Measurements from ENCODE around the gene TF.
A peak's percentile ranks its signal among the peaks of the same experiment; 100 is the strongest.
"Not testable (repeated sequence)": the region's sequence is repeated elsewhere in the genome, so short reads cannot be mapped to it uniquely, and the experiment has no call there.

Gene TF

DNA sequence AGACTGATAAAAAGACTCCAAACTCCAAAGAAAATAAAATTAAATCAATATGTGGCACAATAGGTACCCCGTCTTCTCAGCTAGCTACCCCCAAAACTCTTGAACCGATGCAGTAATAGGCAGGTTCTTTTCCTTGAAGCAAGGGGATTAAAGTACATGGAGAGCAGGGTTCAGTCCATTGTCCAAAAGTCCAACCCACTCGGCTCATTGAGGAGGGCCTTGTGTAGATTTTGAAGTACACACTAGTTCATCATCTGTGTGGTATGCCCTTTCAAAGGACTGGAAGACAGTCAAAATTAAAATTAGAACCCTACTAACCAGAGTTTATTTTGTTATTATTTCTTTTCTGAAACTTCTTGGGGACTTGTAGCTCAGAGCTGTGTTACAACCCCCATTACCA is 23.3 kb downstream of the TF start:
- no peak for DNase-seq

DNA sequence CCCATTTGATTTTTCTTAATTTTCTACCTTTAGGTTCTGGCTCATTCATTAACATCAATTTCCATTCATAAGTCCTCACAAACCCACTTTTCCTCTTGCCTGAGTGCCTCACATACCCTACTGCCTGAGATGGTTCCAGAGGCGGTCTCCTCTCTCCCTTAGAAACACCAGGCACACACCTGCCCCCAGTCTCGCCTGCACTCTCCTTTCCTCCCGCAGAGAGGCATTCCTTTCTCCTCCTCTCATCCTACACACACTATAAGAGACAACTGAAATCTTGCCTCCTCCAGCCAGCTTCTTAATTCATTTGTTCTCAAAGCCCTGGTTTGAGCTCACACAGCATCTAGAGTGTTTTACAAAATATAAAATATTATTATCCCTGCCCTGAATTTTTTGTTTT is 27.5 kb downstream of the TF start:
- no peak for DNase-seq

DNA sequence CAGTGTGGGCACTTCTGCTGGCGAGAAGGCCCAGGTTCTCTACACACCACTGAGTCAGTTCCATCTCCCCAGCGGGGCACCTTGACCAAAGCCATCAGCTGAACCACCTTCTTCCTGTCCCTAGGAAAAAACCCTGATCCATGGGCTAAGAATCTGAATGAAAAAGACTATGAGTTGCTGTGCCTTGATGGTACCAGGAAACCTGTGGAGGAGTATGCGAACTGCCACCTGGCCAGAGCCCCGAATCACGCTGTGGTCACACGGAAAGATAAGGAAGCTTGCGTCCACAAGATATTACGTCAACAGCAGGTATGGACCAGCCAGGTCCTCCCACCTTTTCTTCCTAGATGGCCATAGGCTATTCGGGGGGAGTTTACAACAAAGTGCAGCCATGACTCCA is 29.1 kb downstream of the TF start:
- DNase-seq: no peak

DNA sequence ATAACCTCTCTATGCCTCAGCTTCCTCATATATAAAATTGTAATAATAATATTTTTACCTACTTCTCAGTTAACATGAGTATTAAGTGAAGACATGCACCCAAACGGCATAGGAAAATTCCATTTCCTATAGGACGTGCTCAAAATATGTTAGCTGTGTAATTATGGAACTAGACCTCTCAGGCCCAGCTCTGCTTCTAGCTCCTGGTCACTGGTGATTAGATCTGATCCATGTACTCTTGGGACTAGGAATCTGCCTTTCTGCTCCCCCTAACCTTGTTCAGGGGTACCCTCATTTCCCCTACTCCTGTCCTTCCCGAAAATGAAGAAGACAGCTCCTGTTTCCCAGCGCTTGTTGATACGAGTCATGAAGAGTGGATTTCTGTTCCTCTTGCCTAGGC is 29.6 kb downstream of the TF start:
- DNase-seq: no peak

DNA sequence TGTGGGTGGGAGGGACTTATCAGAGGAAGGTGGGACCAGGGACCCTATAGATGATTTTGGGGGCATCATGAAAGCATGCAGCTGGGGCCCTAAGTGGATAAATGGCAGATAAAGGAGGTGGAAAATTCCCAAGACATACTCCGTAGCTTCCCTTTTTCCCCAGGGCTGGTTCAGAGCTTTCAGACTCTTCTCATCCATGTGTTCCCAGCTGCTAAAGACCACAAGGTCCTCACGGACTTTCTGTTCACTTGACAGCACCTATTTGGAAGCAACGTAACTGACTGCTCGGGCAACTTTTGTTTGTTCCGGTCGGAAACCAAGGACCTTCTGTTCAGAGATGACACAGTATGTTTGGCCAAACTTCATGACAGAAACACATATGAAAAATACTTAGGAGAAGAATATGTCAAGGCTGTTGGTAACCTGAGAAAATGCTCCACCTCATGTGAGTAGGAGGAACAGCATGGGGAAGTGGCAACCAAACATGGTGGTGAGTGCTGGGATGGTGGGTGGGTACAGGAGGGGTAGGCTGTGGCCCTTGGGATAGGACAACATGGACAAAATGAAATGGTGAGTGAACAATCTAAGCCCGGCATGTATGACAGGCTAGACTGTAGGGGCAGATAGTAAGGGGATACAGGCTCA is 30.7 kb downstream of the TF start:
- DNase-seq: no peak

DNA sequence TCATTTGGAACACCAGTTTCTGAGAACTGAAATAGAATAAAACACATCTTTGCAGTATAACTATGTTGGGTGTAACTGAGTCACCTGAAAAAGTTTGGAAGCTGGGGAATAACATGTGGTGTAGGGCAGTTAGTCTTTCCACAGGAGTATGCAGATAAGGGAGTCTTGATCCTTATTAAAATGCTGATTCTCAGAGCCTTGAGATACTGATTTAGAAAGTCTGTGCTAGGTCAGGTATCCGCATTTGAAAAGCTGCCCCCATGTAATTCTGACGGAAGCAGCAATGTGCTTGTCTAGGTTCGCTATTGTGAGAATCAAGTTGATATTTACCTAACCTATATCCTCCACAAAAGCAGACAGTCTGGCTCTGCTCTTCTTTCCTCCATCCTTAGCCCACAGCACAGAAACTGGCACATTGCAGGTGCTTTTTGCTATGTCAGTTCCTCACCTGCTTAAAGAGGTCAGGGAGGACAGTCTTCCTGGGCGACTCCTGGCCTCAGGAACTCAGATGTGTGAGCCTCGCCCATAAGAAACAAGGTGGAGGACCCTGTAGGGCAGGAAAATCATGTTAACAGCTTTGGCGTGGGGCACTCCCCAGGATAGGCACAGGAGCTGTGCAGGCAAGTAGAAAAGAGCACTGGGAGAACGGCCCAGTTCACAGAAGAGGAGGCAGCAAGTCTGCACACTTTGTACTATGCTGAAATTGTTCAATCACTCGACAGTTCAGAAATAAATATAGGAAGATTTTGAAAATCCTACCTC is 31.8 kb downstream of the TF start:
- DNase-seq: no peak

DNA sequence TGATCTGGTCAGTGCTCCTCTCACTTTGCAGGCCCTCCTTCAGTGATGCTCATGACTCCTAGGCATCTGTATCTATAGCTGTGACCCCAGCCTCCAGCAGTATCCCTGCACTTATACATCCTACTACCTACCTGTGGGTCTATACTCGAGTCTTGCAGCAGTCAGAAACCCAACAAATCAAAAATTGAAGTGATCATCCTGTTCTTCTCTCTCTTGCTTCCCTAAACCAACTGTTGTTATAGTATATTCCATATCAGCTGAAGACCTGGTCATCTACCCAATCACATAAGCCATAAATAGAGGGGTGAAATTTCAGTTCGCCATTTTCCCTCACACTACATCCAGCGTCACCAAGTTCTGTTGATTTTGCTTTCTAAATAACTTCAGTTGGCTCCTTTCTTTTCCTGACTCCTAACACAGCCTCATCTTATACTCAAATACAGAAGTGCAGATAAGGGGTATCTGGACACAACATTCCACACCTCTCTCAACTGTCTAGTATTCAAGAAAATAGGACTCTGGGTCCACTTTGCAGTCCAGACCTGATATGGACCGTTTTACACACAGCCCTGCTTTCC is 33.5 kb downstream of the TF start:
- no peak for DNase-seq

DNA sequence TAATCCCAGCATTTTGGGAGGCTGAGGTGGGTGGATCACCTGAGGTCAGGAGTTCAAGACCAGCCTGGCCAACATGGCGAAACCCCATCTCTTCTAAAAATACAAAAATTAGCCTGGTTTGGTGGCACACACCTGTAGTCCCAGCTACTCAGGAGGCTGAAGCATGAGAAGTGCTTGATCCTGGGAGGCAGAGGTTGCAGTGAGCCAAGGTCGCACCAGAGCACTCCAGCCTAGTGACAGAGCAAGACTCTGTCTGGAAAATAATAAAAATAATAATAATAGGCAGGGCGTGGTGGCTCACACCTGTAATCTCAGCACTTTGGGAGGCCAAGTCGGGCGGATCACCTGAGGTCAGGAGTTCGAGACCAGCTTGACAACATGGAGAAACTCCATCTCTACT is 34.6 kb downstream of the TF start:
- not testable (repeated sequence) for DNase-seq

DNA sequence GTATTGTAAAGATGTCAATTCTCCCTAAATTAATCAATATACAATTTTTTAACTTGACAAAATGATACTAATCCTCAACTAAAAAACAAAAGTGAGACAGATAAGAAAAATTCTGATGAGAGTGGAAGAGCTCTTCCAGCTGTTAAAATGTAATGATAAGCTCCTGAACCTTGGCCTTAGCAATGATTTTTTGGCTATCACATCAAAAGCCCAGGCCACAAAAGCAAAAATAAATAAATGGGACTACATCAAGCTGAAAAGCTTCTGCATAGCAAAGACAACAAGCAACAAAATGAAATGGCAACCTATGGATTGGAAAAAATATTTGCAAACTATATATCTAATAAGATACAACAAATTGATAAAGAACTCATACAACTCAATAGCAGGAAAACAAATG is 35.4 kb downstream of the TF start:
- no peak for DNase-seq

DNA sequence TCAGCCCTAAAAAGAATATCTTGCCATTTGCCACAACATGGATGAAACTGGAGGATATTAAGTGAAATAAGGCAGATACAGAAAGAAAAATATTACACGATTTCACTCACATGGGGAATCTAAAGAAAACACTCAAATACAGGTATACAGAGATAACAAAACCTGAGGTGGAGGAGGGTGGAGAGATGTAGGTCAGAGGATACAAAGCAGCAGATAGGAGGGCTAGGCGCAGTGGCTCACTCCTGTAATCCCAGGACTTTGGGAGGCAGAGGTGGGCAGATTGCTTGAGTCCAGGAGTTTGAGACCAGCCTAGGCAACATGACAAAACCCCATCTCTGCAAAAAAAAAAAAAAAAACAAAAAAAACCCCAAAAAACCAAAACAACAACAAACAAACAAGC is 36.3 kb downstream of the TF start:
- no peak for DNase-seq

DNA sequence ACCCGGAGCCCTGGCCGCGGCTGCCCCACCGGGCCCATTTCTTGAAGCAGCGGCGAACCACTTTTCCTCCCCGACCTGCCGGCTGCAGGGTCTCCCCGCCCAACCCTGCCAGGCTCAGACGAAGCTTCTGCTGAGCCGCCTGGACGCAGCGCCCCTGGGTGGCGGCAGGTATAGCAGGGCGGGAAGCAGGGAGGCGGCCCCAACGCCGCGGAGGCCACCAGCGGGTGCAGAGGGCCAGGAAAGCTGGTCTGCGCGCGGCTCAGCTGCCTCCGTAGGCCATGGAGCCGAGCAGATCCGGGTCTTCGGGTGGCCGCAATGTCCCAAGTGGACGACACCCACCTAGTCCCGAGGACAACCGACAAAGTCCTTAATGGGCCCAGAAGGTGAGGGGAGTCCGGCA is 37.6 kb downstream of the TF start:
- DNase-seq: no peak

DNA sequence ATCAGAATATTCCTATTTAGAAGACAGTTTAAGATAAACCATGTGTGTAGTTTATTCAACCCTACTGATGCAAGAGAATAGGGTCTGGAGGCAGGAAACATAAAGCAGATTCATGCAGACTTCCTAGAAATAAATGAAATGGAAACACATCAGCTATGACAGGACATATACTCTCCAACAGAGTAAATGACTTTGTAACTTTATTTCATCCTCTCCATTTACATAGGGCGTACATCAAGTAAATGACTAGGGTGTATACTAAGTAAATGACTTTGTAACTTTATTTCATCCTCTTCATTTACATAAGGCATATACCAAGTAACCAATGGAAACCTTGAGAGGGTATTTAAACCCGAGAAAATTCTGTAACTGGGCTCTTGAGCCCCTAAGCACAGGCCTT is 41.8 kb downstream of the TF start:
- no peak for DNase-seq

DNA sequence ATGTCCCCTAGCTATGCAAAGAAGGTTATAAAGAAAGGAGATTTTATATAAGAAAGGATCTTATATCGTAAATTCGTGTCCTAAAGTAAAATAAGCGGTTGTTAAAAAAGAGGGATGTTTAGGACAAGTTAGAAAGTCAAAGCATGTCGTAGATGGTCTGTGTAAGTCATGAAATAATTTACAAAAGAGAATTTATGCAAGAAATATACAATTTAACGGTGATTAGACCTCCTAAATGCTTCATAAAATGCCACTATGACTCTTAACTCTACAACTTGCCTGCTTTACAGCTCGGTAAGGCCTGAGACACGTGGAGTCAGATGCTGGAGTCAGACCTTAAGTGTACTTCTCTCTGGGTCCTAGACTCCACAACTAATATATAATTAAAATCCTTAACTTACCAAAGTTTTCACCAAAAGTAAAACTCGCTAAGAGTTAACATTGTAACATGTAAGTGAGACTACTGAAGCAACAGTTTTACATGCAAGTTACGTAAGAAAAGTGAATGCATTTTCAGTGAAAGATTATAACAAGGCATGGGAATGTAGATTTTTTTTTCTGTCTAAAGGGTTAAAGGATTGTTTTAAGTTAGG is 46.1 kb downstream of the TF start:
- DNase-seq: no peak

DNA sequence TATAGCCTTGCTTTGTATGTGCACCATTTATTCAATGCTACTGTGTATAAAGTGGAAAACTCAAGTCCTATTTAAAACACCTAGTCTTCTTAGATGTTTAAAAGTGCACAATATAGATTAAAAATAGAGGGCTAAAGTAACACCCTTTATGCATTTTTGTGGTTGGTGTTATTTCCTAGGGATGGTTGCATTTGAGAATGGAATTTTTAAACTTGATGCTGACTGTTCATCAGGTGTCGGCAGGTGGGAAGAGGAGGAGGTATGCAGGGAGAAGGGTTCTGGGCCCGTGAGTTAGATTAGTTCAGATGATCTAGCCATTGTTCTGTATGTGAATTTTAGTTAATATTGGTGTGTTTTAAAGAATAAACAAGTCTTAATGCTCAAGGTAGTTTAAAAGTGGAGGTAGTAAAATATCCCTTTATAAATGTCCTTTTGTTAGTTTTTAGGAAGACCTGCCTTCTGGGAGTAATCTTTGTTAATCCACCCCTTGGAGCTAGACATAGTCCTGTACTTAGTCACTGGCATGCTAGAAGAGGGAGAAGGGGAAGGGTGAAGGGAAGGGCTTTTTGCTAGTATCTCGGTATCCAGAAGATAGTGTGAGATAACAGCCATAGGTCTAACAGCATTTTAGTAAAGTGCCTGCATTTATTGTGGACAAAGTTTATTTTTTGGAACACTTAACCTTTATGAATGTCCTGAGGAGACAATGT is 51.4 kb downstream of the TF start:
- DNase-seq: no peak

DNA sequence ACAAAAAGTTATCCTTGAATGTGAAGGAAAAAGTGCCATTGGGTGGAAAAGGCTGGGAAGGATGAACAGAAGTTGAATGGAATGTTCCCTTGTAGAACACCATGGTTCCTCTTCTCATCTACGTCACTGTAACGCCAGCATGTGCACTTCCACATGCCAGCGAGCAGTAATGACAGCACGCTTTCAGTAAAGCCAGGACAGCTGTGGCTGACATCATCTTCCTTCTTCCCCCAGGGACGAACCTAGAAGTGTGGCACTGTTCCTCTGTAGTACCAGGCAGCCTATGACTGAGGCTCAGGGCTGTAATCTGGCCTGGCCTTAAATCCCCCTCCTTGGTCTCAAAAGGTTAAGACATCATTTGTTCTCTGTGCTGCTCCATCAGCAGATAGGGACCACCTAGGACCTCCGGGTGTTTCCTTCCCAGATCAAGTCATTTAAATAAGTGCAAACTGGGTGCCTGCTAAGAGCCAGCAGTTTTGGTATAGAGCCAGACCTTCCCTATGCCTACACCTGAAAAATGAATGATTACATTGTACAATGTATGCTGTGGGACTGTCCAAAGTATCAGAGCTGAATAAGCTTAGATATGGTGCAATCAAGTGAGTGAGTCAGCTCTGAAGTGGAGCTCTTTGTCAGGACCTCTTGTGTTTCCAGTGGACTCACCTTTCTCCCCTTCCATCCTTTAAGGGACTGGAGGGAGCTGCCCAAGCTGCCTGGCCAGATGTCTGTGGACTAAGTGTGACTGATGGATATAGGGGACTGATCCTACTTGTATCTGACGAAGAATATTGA is 53.8 kb downstream of the TF start:
- DNase-seq: no peak

DNA sequence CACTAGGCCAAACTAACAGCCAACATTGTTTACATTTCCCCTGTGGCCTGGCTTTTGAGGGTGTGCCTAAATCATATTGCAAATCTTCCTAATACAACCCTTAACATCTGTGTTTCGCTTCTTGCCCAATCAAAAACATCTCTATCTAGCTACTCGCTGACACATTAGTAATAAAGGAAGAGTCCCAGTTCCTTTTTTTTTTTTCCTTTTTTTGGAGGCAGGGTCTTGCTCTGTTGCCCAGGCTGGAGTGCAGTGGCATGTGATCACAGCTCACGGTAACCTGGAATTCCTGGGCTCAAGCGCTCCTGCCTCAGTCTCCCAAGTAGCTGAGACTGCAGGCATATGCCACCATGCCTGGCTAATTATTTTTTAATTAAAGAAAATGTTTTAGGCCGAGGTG is 57.3 kb downstream of the TF start:
- no peak for DNase-seq

DNA sequence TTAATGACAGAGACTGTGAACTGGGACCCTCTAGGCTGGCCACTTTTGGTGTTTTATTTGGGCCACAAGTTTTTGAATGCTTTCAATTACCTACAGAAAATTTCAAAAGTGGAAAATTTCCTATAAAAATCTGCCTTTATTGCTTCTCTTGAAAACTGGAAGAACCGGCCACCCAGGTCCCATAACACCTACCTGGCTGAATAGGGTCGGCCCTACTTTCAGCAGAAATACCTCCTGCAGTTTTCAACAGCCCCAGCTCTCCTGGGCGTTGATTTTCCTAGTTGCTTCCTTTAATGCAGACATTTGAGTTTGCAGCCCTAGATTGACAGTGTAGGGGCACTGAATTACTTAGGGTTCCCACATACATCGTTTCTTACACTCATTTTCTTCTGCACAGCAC is 58.7 kb downstream of the TF start:
- no peak for DNase-seq

DNA sequence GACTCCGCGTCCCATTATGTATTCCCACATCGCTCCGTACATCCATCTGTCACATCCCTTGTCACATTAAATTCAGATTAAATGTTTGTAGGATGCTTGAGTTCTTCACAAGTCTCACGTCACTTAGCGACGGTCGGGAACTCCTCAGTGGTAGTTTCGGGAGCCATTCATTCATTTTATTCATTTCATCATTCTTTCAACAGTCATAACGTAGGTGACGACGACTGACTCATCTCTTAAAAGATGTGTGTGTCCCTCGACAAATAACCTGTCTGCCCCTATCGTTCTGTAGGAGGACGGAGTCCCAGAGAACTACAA is 59.1 kb downstream of the TF start:
- DNase-seq: no peak

DNA sequence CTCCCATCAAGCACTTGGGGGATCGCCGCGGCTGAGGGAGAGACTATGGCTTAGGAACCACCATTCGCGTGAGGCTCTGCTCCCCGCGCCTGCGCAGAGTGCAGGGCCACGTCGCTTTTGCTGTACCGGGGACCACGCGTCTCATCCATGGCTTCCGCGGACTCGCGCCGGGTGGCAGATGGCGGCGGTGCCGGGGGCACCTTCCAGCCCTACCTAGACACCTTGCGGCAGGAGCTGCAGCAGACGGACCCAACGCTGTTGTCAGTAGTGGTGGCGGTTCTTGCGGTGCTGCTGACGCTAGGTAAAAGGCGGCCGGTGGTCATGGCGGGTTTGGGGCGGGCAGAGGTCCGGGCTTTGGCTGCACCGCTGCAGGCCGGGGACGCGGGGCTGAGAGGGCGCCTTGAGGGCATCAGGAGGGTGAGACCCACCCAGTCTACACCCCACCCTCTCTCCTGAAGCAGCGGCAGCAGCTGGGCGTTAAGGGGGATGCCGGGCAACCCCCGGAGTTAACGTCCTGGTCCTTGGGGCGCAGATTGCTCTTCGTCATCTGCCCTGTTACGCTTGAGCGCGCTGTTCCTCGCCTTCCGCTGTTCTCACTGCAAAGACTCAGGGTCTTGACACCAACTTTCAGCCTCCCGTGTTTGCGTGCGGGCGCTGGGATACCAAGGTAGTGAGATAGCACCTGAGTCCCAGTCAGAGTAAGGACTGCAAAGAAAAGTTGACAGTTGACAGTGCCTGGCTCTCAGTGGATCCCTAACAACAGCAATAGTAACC is 59.7 kb downstream of the TF start, which contains the start of gene SRPRB:
Gene SRPRB, plus strand, starts transcription at position 114 of the 774 bp plus-strand sequence. Its CDS starts 34 bp downstream, at position 148.
- DNase-seq: peak; percentile 96

DNA sequence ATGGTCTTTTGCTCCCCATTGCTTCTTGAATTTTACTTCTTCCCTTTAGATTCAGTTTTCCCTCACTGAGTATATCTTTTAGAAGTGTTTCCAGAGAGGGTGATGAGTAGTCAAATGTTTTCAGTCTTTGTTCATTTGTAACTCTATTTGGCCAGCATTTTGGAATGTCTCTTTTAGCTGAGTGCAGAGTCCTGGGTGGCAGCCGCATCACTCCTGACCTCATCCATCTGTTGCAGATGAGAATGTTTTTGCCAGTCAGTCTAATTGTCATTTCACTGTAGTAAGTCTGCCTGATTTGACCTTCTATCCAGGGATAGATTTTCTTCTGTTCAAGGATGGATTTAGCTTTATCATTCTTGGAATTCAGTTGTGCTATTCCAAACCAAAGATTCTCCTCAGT is 66.7 kb downstream of the TF start:
- DNase-seq: no peak

DNA sequence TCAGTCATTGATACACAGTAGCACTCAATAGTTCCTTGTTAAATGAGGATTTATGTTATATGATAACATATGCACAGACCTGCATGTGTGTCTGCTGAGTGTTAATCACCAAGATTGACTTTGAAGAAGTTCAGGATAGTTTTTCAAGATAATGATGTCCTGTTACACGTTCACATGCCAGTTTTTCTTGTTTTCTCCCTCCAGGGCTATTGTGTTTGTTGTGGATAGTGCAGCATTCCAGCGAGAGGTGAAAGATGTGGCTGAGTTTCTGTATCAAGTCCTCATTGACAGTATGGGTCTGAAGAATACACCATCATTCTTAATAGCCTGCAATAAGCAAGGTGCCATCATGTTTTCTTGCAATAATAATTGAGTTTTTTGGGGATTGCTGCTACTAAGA is 69.2 kb downstream of the TF start:
- DNase-seq: no peak

DNA sequence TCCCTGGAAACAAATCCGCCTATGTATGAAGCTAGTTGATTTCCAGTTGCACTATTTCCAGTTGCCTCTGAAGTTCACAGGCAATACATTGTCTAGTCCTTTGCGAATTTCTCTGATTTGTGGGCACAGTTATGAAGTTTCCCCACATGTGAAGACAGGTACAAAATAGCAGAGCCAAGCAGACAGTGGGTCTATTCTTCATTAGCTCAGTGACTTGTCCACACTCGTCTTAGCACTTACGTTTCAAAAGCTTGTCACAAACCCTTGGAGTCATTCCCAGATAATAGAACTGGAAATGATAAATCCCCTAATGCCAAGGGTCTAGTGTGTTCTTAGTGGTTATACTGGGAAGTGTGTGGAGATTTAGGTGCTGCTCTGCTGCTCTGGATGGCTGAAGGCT is 73.9 kb downstream of the TF start:
- no peak for DNase-seq

Data from stimulated activated CD4-positive, alpha-beta T cell treated with anti-CD3 and anti-CD28 coated beads, Interleukin-4, amount 100 ng/mL, for 1 hour (primary cell).